HG03175 (cell line): Measurements from ENCODE around the gene POLR1G.
A peak's percentile ranks its signal among the peaks of the same experiment; 100 is the strongest.

ENCODE experiments used
- ATAC-seq: cut with Tn5 transposase; IDR thresholded peaks from one replicate; pipeline ENCODE4 v1.9.1; 2021; ENCODE audit warnings: mild to moderate bottlenecking, moderate library complexity; ENCODE audit not compliant: unreplicated experiment

POLR1G gene

GRCh38 chr19:45443462-45444317 is 37.2 kb downstream of the POLR1G start:
- peak; percentile 32 for ATAC-seq

- peak; percentile 52 for ATAC-seq
Observed at GRCh38 chr19:45444318-45445041, 38.0 kb downstream of the POLR1G start.

- ATAC-seq, result no peak
Observed at GRCh38 chr19:45445139-45445538, 38.7 kb downstream of the POLR1G start.

GRCh38 chr19:45446295-45446694 is 39.9 kb downstream of the POLR1G start:
- ATAC-seq, result no peak

GRCh38 chr19:45446944-45447343 is 40.5 kb downstream of the POLR1G start:
- ATAC-seq, result no peak

- no peak for ATAC-seq
Observed at GRCh38 chr19:45448425-45448756, 41.9 kb downstream of the POLR1G start.

GRCh38 chr19:45448887-45449299 is 42.4 kb downstream of the POLR1G start:
- no peak for ATAC-seq

GRCh38 chr19:45450012-45450333 is 43.5 kb downstream of the POLR1G start:
- no peak for ATAC-seq

GRCh38 chr19:45451131-45451849 is 44.8 kb downstream of the POLR1G start:
- no peak for ATAC-seq

- ATAC-seq, result no peak
Observed at GRCh38 chr19:45451850-45452387, 45.5 kb downstream of the POLR1G start.

- no peak for ATAC-seq
Observed at GRCh38 chr19:45455707-45456499, 49.5 kb downstream of the POLR1G start.

GRCh38 chr19:45456500-45456815 is 50.0 kb downstream of the POLR1G start:
- ATAC-seq, result no peak

- ATAC-seq, result no peak
Observed at GRCh38 chr19:45457776-45458175, 51.3 kb downstream of the POLR1G start.
